T-cell (primary cell): ENCODE results near the gene OR10R2. TPM values are rescaled to one million over a fixed set of nuclear protein-coding genes. Genes with fewer than 3 reads are reported as not detected.
"Not testable (repeated sequence)": the region's sequence is repeated elsewhere in the genome, so short reads cannot be mapped to it uniquely, and the experiment has no call there.

Experiments used
- ATAC-seq, 4 experiments: fragments of 200-7000 bp in 3 of 4; fragments of 150-1000 bp in 1 of 4; cut with Tn5 transposase; replicated peaks in 1 of 4; 1 replicate in 3 of 4; 2 replicates in 1 of 4; pipeline ENCODE4 v1.10.0; 2021; ENCODE audit warnings: moderate library complexity in 3 of 4, mild to moderate bottlenecking in 2 of 4, moderate number of reproducible peaks in 1 of 4
- CTCF ChIA-PET, 2 donors: fragments of 300-600 bp; sonication (Branson Sonifier 250); formaldehyde crosslinking; loops; one replicate each; lab custom pipeline; 2022; ENCODE audit warnings: antibody characterized with exemption in 2 of 2; lab: Charles Lee
- POLR2A ChIA-PET, 2 donors: fragments of 300-600 bp; sonication (Branson Sonifier 250); formaldehyde crosslinking; loops; one replicate each; lab custom pipeline; 2022; ENCODE audit warnings: antibody characterized with exemption in 2 of 2; lab: Charles Lee
- DNase-seq, 35 experiments: peaks; one replicate each; pipeline versions ENCODE4 v3.0.0 to v3.0.0-alpha.2; 2013 to 2023
- H3K27ac ChIP-seq: one replicate; pipeline ENCODE4 v1.5.1; 2013; ENCODE audit warnings: low read length
- H3K27me3 ChIP-seq, 2 experiments: replicated peaks in 1 of 2; 1 replicate in 1 of 2; 2 replicates in 1 of 2; pipeline versions ENCODE4 v1.6.1 to v1.7.0; 2013; ENCODE audit warnings: low read length in 1 of 2, mixed read lengths in 1 of 2; ENCODE audit not compliant: control insufficient read depth in 2 of 2, insufficient read depth in 2 of 2; ENCODE audit errors: extremely low read depth in 1 of 2
- H3K36me3 ChIP-seq, 2 donors: 1 replicate in 1 of 2; 2 replicates in 1 of 2; pipeline versions ENCODE4 v1.6.1 to v1.7.0; 2013; ENCODE audit warnings: low read length in 1 of 2; ENCODE audit not compliant: control insufficient read depth in 2 of 2, insufficient read depth in 1 of 2; ENCODE audit errors: extremely low read depth in 1 of 2
- H3K4me1 ChIP-seq, 2 experiments: 1 replicate in 1 of 2; 2 replicates in 1 of 2; pipeline versions ENCODE4 v1.6.1 to v1.7.0; 2013; ENCODE audit warnings: low read length in 2 of 2, mixed read lengths in 1 of 2; ENCODE audit not compliant: insufficient read depth in 2 of 2, control insufficient read depth in 1 of 2; ENCODE audit errors: extremely low read depth in 1 of 2
- H3K4me3 ChIP-seq, 2 donors: 1 replicate in 1 of 2; 2 replicates in 1 of 2; pipeline versions ENCODE4 v1.5.1 to v1.7.0; 2013; ENCODE audit warnings: mild to moderate bottlenecking in 2 of 2, low read length in 1 of 2, moderate library complexity in 1 of 2; ENCODE audit not compliant: control insufficient read depth in 1 of 2; ENCODE audit errors: extremely low read depth in 1 of 2
- H3K9me3 ChIP-seq: 2 replicates; pipeline ENCODE4 v1.7.0; 2013
- H3K27ac Mint-ChIP-seq, 2 donors: one replicate each; pipeline ENCODE4 v1.8.0; 2020 to 2021; ENCODE audit warnings: mild to moderate bottlenecking in 2 of 2, mixed read lengths in 2 of 2
- H3K27me3 Mint-ChIP-seq, 2 donors: one replicate each; pipeline ENCODE4 v1.8.0; 2021 to 2022; ENCODE audit warnings: mixed read lengths in 2 of 2
- H3K36me3 Mint-ChIP-seq: one replicate; pipeline ENCODE4 v1.8.0; 2021; ENCODE audit warnings: mixed read lengths
- H3K4me1 Mint-ChIP-seq, 3 donors: one replicate each; pipeline ENCODE4 v1.8.0; 2020 to 2022; ENCODE audit warnings: mixed read lengths in 3 of 3, mild to moderate bottlenecking in 1 of 3
- H3K4me3 Mint-ChIP-seq, 3 donors: one replicate each; pipeline ENCODE4 v1.8.0; 2020 to 2022; ENCODE audit warnings: mild to moderate bottlenecking in 3 of 3, mixed read lengths in 3 of 3, moderate library complexity in 3 of 3
- H3K9me3 Mint-ChIP-seq, 3 donors: one replicate each; pipeline ENCODE4 v1.8.0; 2020 to 2022; ENCODE audit warnings: mixed read lengths in 3 of 3
- WGBS: methylation state at CpG from one replicate; pipeline ENCODE4 v1.1.5; 2013; ENCODE audit warnings: missing lambda C conversion rate; ENCODE audit not compliant: insufficient coverage; 5-methylcytosine and 5-hydroxymethylcytosine counted together
- total RNA-seq, 35 experiments: library from RNA in 6 of 35; stranded (reverse) in 6 of 35; fragments of 120-200 nt in 1 of 35; gene quantifications; one replicate each; pipeline versions ENCODE4 v1.2.1 to v1.2.4 and lab custom pipeline; 2013 to 2026

The OR10R2 gene
- total RNA-seq (not detected), total RNA-seq (lab: John Stamatoyannopoulos, UW) (0 to 0.06 (median 0) reads per million in 29 experiments)
- not detected for total RNA-seq (2013)

- no peak for ATAC-seq
- Histone ChIP-seq H3K9me3 (no peaks in the 10 kb centered on the region), H3K27me3 (no peaks in the 10 kb centered on the region), H3K4me1 (no peaks in the 10 kb centered on the region), H3K4me3 (no peak within 1 kb of the TSS), H3K27ac (no peak within 1 kb of the TSS), H3K36me3 (no peaks in the 10 kb centered on the region)
- POLR2A ChIA-PET, result no interaction called here
- Mint-ChIP-seq H3K4me3 (no peak within 1 kb of the TSS), H3K27me3 (peaks cover 12 to 14% of the 10 kb centered on the region in 2 donors), H3K27ac (no peak within 1 kb of the TSS), H3K9me3 (no peaks in the 10 kb centered on the region), H3K4me1 (no peaks in the 10 kb centered on the region), H3K36me3 (no peaks in the 10 kb centered on the region)
- CTCF ChIA-PET, result no interaction called here
- DNase-seq, result no peak
Measured at GRCh38 chr1:158471920-158472319, at the start of gene OR10R2. Gene OR10R2 (plus strand): TSS chr1:158472220. CDS start chr1:158472326, 106 bp downstream.

GRCh38 chr1:158425027-158425426 is 47.0 kb upstream of the OR10R2 start:
- Mint-ChIP-seq H3K4me3 (no peak overlapping the region), H3K36me3 (no peaks in the 10 kb centered on the region), H3K4me1 (no peaks in the 10 kb centered on the region), H3K27ac (no peak overlapping the region), H3K9me3 (peaks cover 0 to 20% (median 8%) of the 10 kb centered on the region in 3 donors), H3K27me3 (peaks cover 9 to 14% of the 10 kb centered on the region in 2 donors)
- Histone ChIP-seq H3K4me3 (no peak overlapping the region), H3K27me3 (no peaks in the 10 kb centered on the region), H3K9me3 (no peaks in the 10 kb centered on the region), H3K36me3 (no peaks in the 10 kb centered on the region), H3K27ac (no peak overlapping the region), H3K4me1 (no peaks in the 10 kb centered on the region)
- no peak for ATAC-seq
- ChIA-PET POLR2A (no interaction called here), CTCF (no interaction called here)
- DNase-seq, result no peak

- WGBS, result 83% methylated on average over 1 of the region's 1 CpG
- peaks cover 0 to 26% (median 8%) of the 10 kb centered on the region in 3 donors for H3K9me3 Mint-ChIP-seq
- no peaks in the 10 kb centered on the region for H3K36me3 Mint-ChIP-seq
- Histone ChIP-seq H3K4me3 (no peak within 1 kb of the TSS), H3K36me3 (no peaks in the 10 kb centered on the region), H3K27ac (no peak within 1 kb of the TSS), H3K4me1 (no peaks in the 10 kb centered on the region), H3K9me3 (no peaks in the 10 kb centered on the region), H3K27me3 (no peaks in the 10 kb centered on the region)
- H3K27ac Mint-ChIP-seq, result no peak within 1 kb of the TSS
- ATAC-seq, result no peak
- POLR2A ChIA-PET, result no interaction called here
- CTCF ChIA-PET, result no interaction called here
- no peak for DNase-seq
- no peak within 1 kb of the TSS for H3K4me3 Mint-ChIP-seq
- H3K27me3 Mint-ChIP-seq, result peaks cover 11 to 17% of the 10 kb centered on the region in 2 donors
- H3K4me1 Mint-ChIP-seq, result no peaks in the 10 kb centered on the region
Measured at GRCh38 chr1:158426137-158426536, 45.9 kb upstream of the OR10R2 start, which contains the start of gene OR10K2. Gene OR10K2 (minus strand): TSS chr1:158426237. CDS start chr1:158420866, 5,371 bp downstream.

- H3K36me3 Mint-ChIP-seq, H3K4me3 ChIP-seq, H3K27ac ChIP-seq, ATAC-seq, H3K36me3 ChIP-seq, H3K4me1 ChIP-seq, H3K4me3 Mint-ChIP-seq, H3K4me1 Mint-ChIP-seq, H3K27ac Mint-ChIP-seq, H3K9me3 ChIP-seq, DNase-seq: not testable (repeated sequence)
- WGBS, result 50% methylated on average over 2 of the region's 3 CpGs
- POLR2A ChIA-PET, result interaction anchor here in 1 of 2 donors (0.6 kb wide), 1 partner anchor 107 kb away, joined by 13 read pairs; no protein-coding TSS in a partner anchor
- H3K27me3 ChIP-seq, result peaks cover 0 to 11% of the 10 kb centered on the region in 2 experiments
- Mint-ChIP-seq H3K27me3 (peaks cover 23 to 37% of the 10 kb centered on the region in 2 donors), H3K9me3 (peaks cover 5 to 32% (median 13%) of the 10 kb centered on the region in 3 donors)
- CTCF ChIA-PET, result interaction anchor here in 1 of 2 donors (0.7 kb wide), 1 partner anchor 28 kb away, joined by 3 read pairs; no protein-coding TSS in a partner anchor
Measured at GRCh38 chr1:158430163-158430562, 41.9 kb upstream of the OR10R2 start.

- Mint-ChIP-seq H3K4me3 (no peak overlapping the region), H3K27me3 (peaks cover 23 to 37% of the 10 kb centered on the region in 2 donors), H3K27ac (no peak overlapping the region), H3K9me3 (peaks cover 5 to 13% (median 5%) of the 10 kb centered on the region in 3 donors), H3K4me1 (no peaks in the 10 kb centered on the region), H3K36me3 (no peaks in the 10 kb centered on the region)
- ChIA-PET POLR2A (no interaction called here), CTCF (no interaction called here)
- Histone ChIP-seq H3K27me3 (peaks cover 0 to 11% of the 10 kb centered on the region in 2 experiments), H3K27ac (no peak overlapping the region), H3K36me3 (no peaks in the 10 kb centered on the region), H3K9me3 (no peaks in the 10 kb centered on the region), H3K4me3 (no peak overlapping the region), H3K4me1 (no peaks in the 10 kb centered on the region)
- no peak for ATAC-seq
- no peak for DNase-seq
- WGBS, result 37% methylated on average over 3 of the region's 3 CpGs
Measured at GRCh38 chr1:158434741-158435140, 37.3 kb upstream of the OR10R2 start.

- Histone ChIP-seq H3K27me3 (peaks cover 0 to 2% of the 10 kb centered on the region in 2 experiments), H3K27ac (no peak overlapping the region), H3K9me3 (no peaks in the 10 kb centered on the region), H3K4me1 (no peaks in the 10 kb centered on the region), H3K4me3 (no peak overlapping the region), H3K36me3 (no peaks in the 10 kb centered on the region)
- Mint-ChIP-seq H3K36me3 (no peaks in the 10 kb centered on the region), H3K27me3 (peaks cover 9 to 28% of the 10 kb centered on the region in 2 donors), H3K9me3 (no peaks in the 10 kb centered on the region), H3K4me3 (no peak overlapping the region), H3K4me1 (no peaks in the 10 kb centered on the region), H3K27ac (no peak overlapping the region)
- DNase-seq (no peak), ATAC-seq (no peak)
- POLR2A ChIA-PET, result no interaction called here
- 69% methylated on average over 2 of the region's 4 CpGs for WGBS
- CTCF ChIA-PET, result no interaction called here
Measured at GRCh38 chr1:158445376-158445775, 26.6 kb upstream of the OR10R2 start.
